Measurements from ENCODE around the gene SLC25A38. TPM values are rescaled to one million over a fixed set of nuclear protein-coding genes. Genes with fewer than 3 reads are reported as not detected.

The SLC25A38 gene
- total RNA-seq, 1 donor from 2014 or later = 40.0 TPM

- Mint-ChIP-seq H3K4me3 (no peak overlapping the region), H3K9me3 (no peaks in the 10 kb centered on the region), H3K27me3 (ENCODE audit: insufficient read depth) (no peaks in the 10 kb centered on the region), H3K4me1 (ENCODE audit: low read depth) (peaks cover 42% of the 10 kb centered on the region), H3K36me3 (ENCODE audit: low read depth) (peaks cover 38% of the 10 kb centered on the region), H3K27ac (peak overlapping the region; percentile 96)
- DNase-seq (ENCODE audit: low spot score) = no peak
- intact Hi-C loops (cut with micrococcal nuclease) = loop anchor here (5.0 to 10.0 kb wide), 2 partner anchors 750 to 1052 kb away; partner anchors contain the start of gene RPL14
Measured at GRCh38 chr3:39404943-39405686, 21.9 kb downstream of the SLC25A38 start.

GRCh38 chr3:39405687-39406367 is 22.7 kb downstream of the SLC25A38 start:
- H3K9me3 Mint-ChIP-seq = no peaks in the 10 kb centered on the region
- no peak for DNase-seq (ENCODE audit: low spot score)
- H3K27me3 Mint-ChIP-seq (ENCODE audit: insufficient read depth) = no peaks in the 10 kb centered on the region
- H3K27ac Mint-ChIP-seq = peak overlapping the region; percentile 96
- peaks cover 39% of the 10 kb centered on the region for H3K36me3 Mint-ChIP-seq (ENCODE audit: low read depth)
- peak overlapping the region; percentile 90 for H3K4me3 Mint-ChIP-seq
- H3K4me1 Mint-ChIP-seq (ENCODE audit: low read depth) = peaks cover 46% of the 10 kb centered on the region
- intact Hi-C loops (cut with micrococcal nuclease) = loop anchor here (1.0 to 10.0 kb wide), 8 partner anchors 17 to 1051 kb away; partner anchors contain the start of genes EIF1B, GORASP1, RPL14 and SLC25A38

GRCh38 chr3:39406368-39407258 is 23.4 kb downstream of the SLC25A38 start, which contains the start of gene RPSA:
Gene RPSA (plus strand): TSS chr3:39406720. CDS start chr3:39407654, 934 bp downstream.
- H3K4me3 Mint-ChIP-seq = peak within 1 kb of the TSS; percentile 90
- intact Hi-C loops (cut with micrococcal nuclease) = loop anchor here (1.0 to 10.0 kb wide), 8 partner anchors 17 to 1051 kb away; partner anchors contain the start of genes EIF1B, GORASP1, RPL14 and SLC25A38
- peaks cover 44% of the 10 kb centered on the region for H3K36me3 Mint-ChIP-seq (ENCODE audit: low read depth)
- H3K4me1 Mint-ChIP-seq (ENCODE audit: low read depth) = peaks cover 53% of the 10 kb centered on the region
- DNase-seq (ENCODE audit: low spot score) = peak; percentile 97
- no peaks in the 10 kb centered on the region for H3K9me3 Mint-ChIP-seq
- H3K27ac Mint-ChIP-seq = peak within 1 kb of the TSS; percentile 96
- H3K27me3 Mint-ChIP-seq (ENCODE audit: insufficient read depth) = no peaks in the 10 kb centered on the region

- Mint-ChIP-seq H3K36me3 (ENCODE audit: low read depth) (peaks cover 49% of the 10 kb centered on the region), H3K27me3 (ENCODE audit: insufficient read depth) (no peaks in the 10 kb centered on the region), H3K4me3 (peak overlapping the region; percentile 90), H3K27ac (peak overlapping the region; percentile 94), H3K9me3 (no peaks in the 10 kb centered on the region), H3K4me1 (ENCODE audit: low read depth) (peaks cover 55% of the 10 kb centered on the region)
- intact Hi-C loops (cut with micrococcal nuclease) = loop anchor here (5.0 to 10.0 kb wide), 2 partner anchors 752 to 1050 kb away; partner anchors contain the start of gene RPL14
- no peak for DNase-seq (ENCODE audit: low spot score)
Measured at GRCh38 chr3:39407259-39407629, 24.1 kb downstream of the SLC25A38 start.

GRCh38 chr3:39407773-39408492 is 24.8 kb downstream of the SLC25A38 start:
- intact Hi-C loops (cut with micrococcal nuclease) = loop anchor here (5.0 to 10.0 kb wide), 2 partner anchors 753 to 1049 kb away; partner anchors contain the start of gene RPL14
- Mint-ChIP-seq H3K27ac (peak overlapping the region; percentile 94), H3K4me3 (peak overlapping the region; percentile 90), H3K4me1 (ENCODE audit: low read depth) (peaks cover 55% of the 10 kb centered on the region), H3K36me3 (ENCODE audit: low read depth) (peaks cover 56% of the 10 kb centered on the region), H3K9me3 (no peaks in the 10 kb centered on the region), H3K27me3 (ENCODE audit: insufficient read depth) (no peaks in the 10 kb centered on the region)
- no peak for DNase-seq (ENCODE audit: low spot score)

- Mint-ChIP-seq H3K27ac (peak overlapping the region; percentile 94), H3K27me3 (ENCODE audit: insufficient read depth) (no peaks in the 10 kb centered on the region), H3K36me3 (ENCODE audit: low read depth) (peaks cover 64% of the 10 kb centered on the region), H3K4me3 (peak overlapping the region; percentile 90), H3K9me3 (no peaks in the 10 kb centered on the region), H3K4me1 (ENCODE audit: low read depth) (peaks cover 55% of the 10 kb centered on the region)
- DNase-seq (ENCODE audit: low spot score) = no peak
- intact Hi-C loops (cut with micrococcal nuclease) = loop anchor here (5.0 to 10.0 kb wide), 2 partner anchors 754 to 1049 kb away; partner anchors contain the start of gene RPL14
Measured at GRCh38 chr3:39408493-39409372, 25.6 kb downstream of the SLC25A38 start.

GRCh38 chr3:39409514-39410136 is 26.5 kb downstream of the SLC25A38 start:
- DNase-seq (ENCODE audit: low spot score) = no peak
- Mint-ChIP-seq H3K9me3 (no peaks in the 10 kb centered on the region), H3K36me3 (ENCODE audit: low read depth) (peaks cover 71% of the 10 kb centered on the region), H3K27ac (peak overlapping the region; percentile 34), H3K4me1 (ENCODE audit: low read depth) (peaks cover 54% of the 10 kb centered on the region), H3K4me3 (peak overlapping the region; percentile 90), H3K27me3 (ENCODE audit: insufficient read depth) (no peaks in the 10 kb centered on the region)
- intact Hi-C loops (cut with micrococcal nuclease) = loop anchor here (5.0 to 10.0 kb wide), 2 partner anchors 755 to 1048 kb away; partner anchors contain the start of gene RPL14

DNA sequence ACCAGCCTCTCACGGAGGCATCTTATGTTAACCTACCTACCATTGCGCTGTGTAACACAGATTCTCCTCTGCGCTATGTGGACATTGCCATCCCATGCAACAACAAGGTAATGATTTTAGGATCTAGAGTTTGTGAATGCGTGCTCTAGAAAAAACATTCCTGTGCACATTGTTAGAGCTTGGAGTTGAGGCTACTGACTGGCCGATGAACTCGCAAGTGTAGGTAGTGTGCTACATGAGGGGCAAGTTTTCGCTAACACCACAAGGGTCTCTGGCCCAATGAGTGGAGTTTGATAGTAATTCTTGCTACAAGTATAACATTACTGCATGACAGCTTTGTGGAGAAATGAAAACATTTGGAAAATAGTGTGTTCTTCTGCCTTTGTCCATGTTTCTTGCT is 27.7 kb downstream of the SLC25A38 start:
- DNase-seq (ENCODE audit: low spot score) = no peak
- intact Hi-C loops (cut with micrococcal nuclease) = no loop called here
- H3K4me1 Mint-ChIP-seq (ENCODE audit: low read depth) = peaks cover 48% of the 10 kb centered on the region
- no peaks in the 10 kb centered on the region for H3K9me3 Mint-ChIP-seq
- peak overlapping the region; percentile 22 for H3K4me3 Mint-ChIP-seq
- H3K27ac Mint-ChIP-seq = no peak overlapping the region
- no peaks in the 10 kb centered on the region for H3K27me3 Mint-ChIP-seq (ENCODE audit: insufficient read depth)
- H3K36me3 Mint-ChIP-seq (ENCODE audit: low read depth) = peaks cover 75% of the 10 kb centered on the region

DNA sequence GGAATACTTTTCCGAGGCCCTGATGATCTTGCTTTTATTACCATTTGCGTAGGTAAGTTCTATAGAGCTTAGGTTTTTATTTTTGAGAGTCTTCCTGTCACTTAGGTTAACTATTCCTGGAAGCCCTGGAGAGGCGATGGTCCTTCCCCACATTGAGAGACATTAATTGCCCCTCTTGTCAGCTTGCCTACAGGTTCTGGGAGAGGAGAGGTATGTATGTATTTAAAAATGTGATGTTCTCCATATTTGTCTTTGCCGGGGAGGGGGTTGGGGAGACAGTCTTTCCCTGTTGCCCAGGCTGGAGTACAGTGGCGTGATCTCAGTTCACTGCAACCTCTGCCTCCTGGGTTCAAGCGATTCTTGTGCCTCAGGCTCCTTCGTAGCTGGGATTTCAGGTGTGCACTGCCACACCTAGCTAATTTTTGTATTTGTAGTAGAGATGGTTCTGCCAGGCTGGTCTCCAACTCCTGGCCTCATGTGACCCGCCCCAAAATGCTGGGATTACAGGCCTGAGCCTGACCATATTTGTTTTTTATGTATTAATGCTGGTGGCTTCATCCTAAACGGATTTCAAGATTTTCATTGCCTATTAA is 29.6 kb downstream of the SLC25A38 start:
- intact Hi-C loops (cut with micrococcal nuclease) = no loop called here
- Mint-ChIP-seq H3K36me3 (ENCODE audit: low read depth) (peaks cover 65% of the 10 kb centered on the region), H3K27ac (peak overlapping the region; percentile 26), H3K9me3 (no peaks in the 10 kb centered on the region), H3K4me3 (no peak overlapping the region), H3K4me1 (ENCODE audit: low read depth) (peaks cover 39% of the 10 kb centered on the region), H3K27me3 (ENCODE audit: insufficient read depth) (no peaks in the 10 kb centered on the region)
- no peak for DNase-seq (ENCODE audit: low spot score)

DNA sequence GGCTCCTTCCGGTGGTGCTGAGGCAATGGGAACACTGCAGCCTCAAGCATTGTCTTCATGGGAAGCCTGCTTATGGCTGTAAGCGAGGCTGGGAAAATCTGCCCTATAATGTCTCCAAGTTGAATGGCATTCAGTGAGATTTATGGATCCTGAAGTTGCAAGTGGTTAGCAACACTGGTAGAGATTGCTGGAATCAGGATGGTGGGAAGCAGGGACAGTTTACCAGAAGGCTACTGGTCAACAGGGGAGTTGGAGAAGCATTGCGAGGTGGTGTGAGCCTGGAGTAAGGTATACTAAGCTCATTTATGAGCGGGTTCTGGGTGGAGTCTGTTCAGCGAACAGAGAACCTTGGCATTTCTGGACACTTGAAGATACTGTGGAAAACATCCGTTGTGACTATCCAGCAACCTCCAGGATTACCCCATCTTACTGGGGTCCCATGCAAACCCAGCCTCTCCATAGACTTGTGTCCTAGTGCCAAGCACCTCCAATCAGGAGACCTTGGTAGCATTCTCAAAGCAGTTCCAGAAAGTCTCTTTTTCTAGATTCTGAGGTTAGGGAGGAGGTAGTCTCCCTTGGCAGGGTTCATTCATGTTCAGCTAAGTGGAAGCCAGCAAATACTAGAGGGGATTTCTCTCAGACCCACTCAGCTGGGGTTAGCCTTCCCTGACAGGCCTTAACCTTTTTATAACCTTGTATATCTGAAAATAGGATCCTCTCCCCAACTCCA is 30.7 kb downstream of the SLC25A38 start:
- Mint-ChIP-seq H3K9me3 (no peaks in the 10 kb centered on the region), H3K36me3 (ENCODE audit: low read depth) (peaks cover 55% of the 10 kb centered on the region), H3K27me3 (ENCODE audit: insufficient read depth) (no peaks in the 10 kb centered on the region), H3K27ac (peak overlapping the region; percentile 47), H3K4me1 (ENCODE audit: low read depth) (peaks cover 29% of the 10 kb centered on the region), H3K4me3 (no peak overlapping the region)
- intact Hi-C loops (cut with micrococcal nuclease) = no loop called here
- DNase-seq (ENCODE audit: low spot score) = no peak

Measured in activated T-helper 1 cell treated with anti-CD3 and anti-CD28 coated beads, Interleukin-12 subunit alpha, Interleukin-12 subunit beta, Interleukin-2, Interleukin-4 antibody, amounts not matched to agents 30 ng/mL and 10 ng/mL and 1 ng/mL, durations not matched to agents 14 hours and 24 hours and 36 hours (primary cell).